Endothelial cell of umbilical vein (primary cell): Measurements from ENCODE around the gene AGRN. TPM values are rescaled to one million over a fixed set of nuclear protein-coding genes. Genes with fewer than 3 reads are reported as not detected.

Experiments used
- BruUV-seq: library from RNA; stranded (reverse); fragments of 400-500 nt; replicated peaks from 2 replicates; lab custom pipeline; 2021; lab: Mats Ljungman, UMichigan
- CTCF ChIA-PET: fragments of 300-600, 350-600 bp; sonication (Branson Sonifier 250); formaldehyde crosslinking; loops from one replicate; lab custom pipeline; 2021; ENCODE audit warnings: antibody characterized with exemption, inconsistent platforms; lab: Charles Lee
- POLR2A ChIA-PET: fragments of 300-600, 350-600 bp; sonication (Branson Sonifier 250); formaldehyde crosslinking; loops from one replicate; lab custom pipeline; 2021; ENCODE audit warnings: antibody characterized with exemption, inconsistent platforms; lab: Charles Lee
- DNase-seq: peaks from one replicate; pipeline ENCODE4 v3.0.0-alpha.2; 2011; ENCODE audit warnings: low read depth, low spot score
- FAIRE-seq: peaks from 2 replicates; lab custom pipeline; 2011; peaks lifted over from hg19 to GRCh38; lab: Jason Lieb, UNC
- H2AFZ ChIP-seq: 2 replicates; pipeline ENCODE4 v1.6.0; 2012; ENCODE audit warnings: low read depth, low read length, control low read depth, inconsistent platforms
- H3K27ac ChIP-seq: 2 replicates; pipeline ENCODE4 v1.5.1; 2011; ENCODE audit warnings: low read depth, mild to moderate bottlenecking, control low read depth, low read length, moderate library complexity; ENCODE audit not compliant: insufficient read depth
- H3K27me3 ChIP-seq, 2 experiments: 2 replicates each; pipeline versions ENCODE4 v1.6.0 to v1.6.1; 2011; ENCODE audit warnings: low read length in 2 of 2, mixed read lengths in 1 of 2; ENCODE audit not compliant: control insufficient read depth in 2 of 2, insufficient read depth in 2 of 2
- H3K36me3 ChIP-seq, 2 experiments: 2 replicates in 1 of 2; 3 replicates in 1 of 2; pipeline ENCODE4 v1.5.1; 2011; ENCODE audit warnings: low read length in 2 of 2, mild to moderate bottlenecking in 1 of 2, moderate library complexity in 1 of 2; ENCODE audit not compliant: control insufficient read depth in 2 of 2, insufficient read depth in 2 of 2; ENCODE audit errors: extremely low read depth in 1 of 2
- H3K4me1 ChIP-seq: 3 replicates; pipeline ENCODE4 v1.5.1; 2011; ENCODE audit warnings: mild to moderate bottlenecking, low read length; ENCODE audit not compliant: control insufficient read depth, insufficient read depth; ENCODE audit errors: extremely low read depth
- H3K4me2 ChIP-seq: 2 replicates; pipeline ENCODE4 v1.6.1; 2011; ENCODE audit warnings: low read length, control low read depth, mixed read lengths; ENCODE audit not compliant: insufficient read depth
- H3K4me3 ChIP-seq, 3 experiments: fragments of 200-600 bp in 1 of 3; sonication (generic), shearing (Covaris generic) in 1 of 3; replicated peaks in 1 of 3; 2 replicates each; pipeline ENCODE4 v1.5.1; 2011 to 2016; ENCODE audit warnings: control low read depth in 3 of 3, low read length in 3 of 3, mild to moderate bottlenecking in 2 of 3, inconsistent platforms in 1 of 3, low read depth in 1 of 3, moderate library complexity in 1 of 3; ENCODE audit not compliant: insufficient read depth in 1 of 3
- H3K79me2 ChIP-seq: 2 replicates; pipeline ENCODE4 v1.6.0; 2012; ENCODE audit warnings: low read length, inconsistent platforms; ENCODE audit not compliant: control insufficient read depth, insufficient read depth
- H3K9ac ChIP-seq: replicated peaks from 2 replicates; pipeline ENCODE3; 2011; ENCODE audit warnings: low read length, control low read depth; ENCODE audit not compliant: insufficient read depth; ENCODE audit errors: extremely low read depth
- H3K9me1 ChIP-seq: replicated peaks from 3 replicates; pipeline ENCODE4 v1.6.0; 2011; ENCODE audit warnings: mild to moderate bottlenecking, low read length; ENCODE audit not compliant: control insufficient read depth, insufficient read depth; ENCODE audit errors: extremely low read depth
- H3K9me3 ChIP-seq: replicated peaks from 2 replicates; pipeline ENCODE4 v1.5.1; 2012; ENCODE audit warnings: low read length, inconsistent platforms; ENCODE audit not compliant: control insufficient read depth, insufficient read depth
- H4K20me1 ChIP-seq: replicated peaks from 2 replicates; pipeline ENCODE3; 2011; ENCODE audit warnings: mild to moderate bottlenecking, low read length; ENCODE audit not compliant: control insufficient read depth, insufficient read depth; ENCODE audit errors: extremely low read depth
- EZH2 ChIP-seq: IDR thresholded peaks from 2 replicates; pipeline ENCODE4 v1.6.1; 2012; ENCODE audit warnings: borderline replicate concordance, low read depth, mild to moderate bottlenecking, moderate library complexity, low read length, inconsistent platforms; ENCODE audit not compliant: severe bottlenecking
- FOS ChIP-seq: IDR thresholded peaks from 2 replicates; pipeline ENCODE4 v1.6.1; 2011; ENCODE audit warnings: mild to moderate bottlenecking, low read length, moderate library complexity, borderline replicate concordance; ENCODE audit not compliant: insufficient read depth
- GATA2 ChIP-seq: IDR thresholded peaks from 2 replicates; pipeline ENCODE4 v1.7.0; 2011; ENCODE audit warnings: low read depth, mild to moderate bottlenecking, moderate library complexity, mixed read lengths, low read length; ENCODE audit not compliant: insufficient read length, insufficient read depth
- JUN ChIP-seq: IDR thresholded peaks from 2 replicates; pipeline ENCODE4 v1.6.1; 2011; ENCODE audit warnings: borderline replicate concordance, low read depth; ENCODE audit not compliant: insufficient read length, insufficient read depth
- MYC ChIP-seq: IDR thresholded peaks from one replicate; pipeline ENCODE4 v1.6.1; 2011; ENCODE audit warnings: mild to moderate bottlenecking, low read depth, low read length
- POLR2AphosphoS5 ChIP-seq: IDR thresholded peaks from 2 replicates; pipeline ENCODE4 v1.6.1; 2012; ENCODE audit warnings: low read depth, mild to moderate bottlenecking, control low read depth, low read length, moderate library complexity; ENCODE audit not compliant: insufficient read depth
- dilution Hi-C: fragments of 300-500 bp; cut with MboI; formaldehyde crosslinking; loops from one replicate; pipeline ENCODE4 v1.15.0; 2019; ENCODE audit warnings: low sequenced_read_pairs; ENCODE audit not compliant: extremely low pct_ligation_motif_present
- intact Hi-C: fragments of 100-400 bp; cut with micrococcal nuclease; formaldehyde crosslinking; loops from one replicate; pipeline ENCODE4 v1.10.0; 2022
- polyA plus RNA-seq, 4 experiments: library from polyadenylated mRNA; depleted of rRNA in 3 of 4; stranded (reverse) in 3 of 4; unstranded in 1 of 4; fragments of >200 nt; gene quantifications; 2 replicates each; pipeline versions ENCODE4 v1.2.1 to v1.2.3, GENCODE V29; 2011 to 2012; ENCODE audit warnings: missing spikeins in 1 of 4
- total RNA-seq: library from RNA; stranded (reverse); gene quantifications from 2 replicates; pipeline ENCODE4 v1.2.3, GENCODE V29; 2021
- TF ChIP-seq, protein P1 (sequence below): IDR thresholded peaks from 2 replicates; pipeline ENCODE4 v1.6.1; 2011; ENCODE audit not compliant: insufficient read depth, insufficient read length
- TF ChIP-seq, protein P2 (sequence below), 2 donors: IDR thresholded peaks; 1 replicate in 1 of 2; 2 replicates in 1 of 2; pipeline ENCODE4 v1.5.1; 2011; ENCODE audit warnings: low read length in 2 of 2, mild to moderate bottlenecking in 2 of 2, moderate library complexity in 2 of 2, control low read depth in 1 of 2, inconsistent platforms in 1 of 2, low read depth in 1 of 2; ENCODE audit not compliant: insufficient read depth in 1 of 2; ENCODE audit errors: extremely low read depth in 1 of 2

Gene AGRN
- total and polyA plus RNA-seq, 2 donors (not counting 3 experiments of a cell fraction or from before 2014, with no cell fraction given): 66.6 to 67.8 TPM

DNA sequence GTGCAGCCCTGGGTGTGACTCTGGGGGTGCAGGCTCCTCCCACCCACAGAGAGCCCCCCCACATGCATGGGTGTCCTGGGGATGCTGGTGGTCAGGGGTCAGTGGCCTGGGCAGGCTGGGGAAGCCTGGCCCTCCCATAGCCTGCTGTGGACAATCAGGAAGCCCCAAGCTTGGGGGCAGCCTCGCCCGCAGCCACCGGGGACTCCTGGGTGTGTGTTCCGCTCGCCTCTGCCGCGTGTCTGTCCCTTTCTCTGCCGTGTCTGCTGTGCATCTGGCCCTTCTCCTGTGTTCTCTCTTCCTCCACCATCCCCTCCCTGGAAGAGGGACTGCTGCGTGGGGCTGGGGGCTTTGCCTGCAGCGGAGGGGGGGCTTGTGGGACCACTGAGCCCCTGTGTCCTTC is 22.9 kb downstream of the AGRN start:
- H3K36me3 ChIP-seq: peaks cover 0 to 16% of the 10 kb centered on the region in 2 experiments
- H3K9me1 ChIP-seq: no peaks in the 10 kb centered on the region
- H4K20me1 ChIP-seq: no peaks in the 10 kb centered on the region
- H3K27me3 ChIP-seq: no peaks in the 10 kb centered on the region
- TF ChIP-seq GATA2: no peak
- TF ChIP-seq, protein P1, sequence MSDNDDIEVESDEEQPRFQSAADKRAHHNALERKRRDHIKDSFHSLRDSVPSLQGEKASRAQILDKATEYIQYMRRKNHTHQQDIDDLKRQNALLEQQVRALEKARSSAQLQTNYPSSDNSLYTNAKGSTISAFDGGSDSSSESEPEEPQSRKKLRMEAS: no peak
- TF ChIP-seq, protein P2, sequence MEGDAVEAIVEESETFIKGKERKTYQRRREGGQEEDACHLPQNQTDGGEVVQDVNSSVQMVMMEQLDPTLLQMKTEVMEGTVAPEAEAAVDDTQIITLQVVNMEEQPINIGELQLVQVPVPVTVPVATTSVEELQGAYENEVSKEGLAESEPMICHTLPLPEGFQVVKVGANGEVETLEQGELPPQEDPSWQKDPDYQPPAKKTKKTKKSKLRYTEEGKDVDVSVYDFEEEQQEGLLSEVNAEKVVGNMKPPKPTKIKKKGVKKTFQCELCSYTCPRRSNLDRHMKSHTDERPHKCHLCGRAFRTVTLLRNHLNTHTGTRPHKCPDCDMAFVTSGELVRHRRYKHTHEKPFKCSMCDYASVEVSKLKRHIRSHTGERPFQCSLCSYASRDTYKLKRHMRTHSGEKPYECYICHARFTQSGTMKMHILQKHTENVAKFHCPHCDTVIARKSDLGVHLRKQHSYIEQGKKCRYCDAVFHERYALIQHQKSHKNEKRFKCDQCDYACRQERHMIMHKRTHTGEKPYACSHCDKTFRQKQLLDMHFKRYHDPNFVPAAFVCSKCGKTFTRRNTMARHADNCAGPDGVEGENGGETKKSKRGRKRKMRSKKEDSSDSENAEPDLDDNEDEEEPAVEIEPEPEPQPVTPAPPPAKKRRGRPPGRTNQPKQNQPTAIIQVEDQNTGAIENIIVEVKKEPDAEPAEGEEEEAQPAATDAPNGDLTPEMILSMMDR (IDR thresholded peaks at IDR 0.05; ENCODE audit: extremely low read depth in 1 of 2, insufficient read depth in 1 of 2, low read depth in 1 of 2, low read length in 2 of 2): no peak
- no peak for TF ChIP-seq POLR2AphosphoS5
- TF ChIP-seq FOS: no peak
- DNase-seq (no peak), FAIRE-seq (no peak)
- no peak overlapping the region for H2AFZ ChIP-seq
- H3K9ac ChIP-seq: no peak overlapping the region
- no TSS peak for BruUV-seq
- H3K27ac ChIP-seq: no peak overlapping the region
- H3K79me2 ChIP-seq: no peaks in the 10 kb centered on the region
- no peak overlapping the region for H3K4me3 ChIP-seq
- intact Hi-C loops: no loop called here
- no peaks in the 10 kb centered on the region for H3K9me3 ChIP-seq
- no peak overlapping the region for H3K4me2 ChIP-seq
- peaks cover 7% of the 10 kb centered on the region for H3K4me1 ChIP-seq
- ChIA-PET CTCF (no interaction called here), POLR2A (no interaction called here)
- dilution Hi-C loops: no loop called here

DNA sequence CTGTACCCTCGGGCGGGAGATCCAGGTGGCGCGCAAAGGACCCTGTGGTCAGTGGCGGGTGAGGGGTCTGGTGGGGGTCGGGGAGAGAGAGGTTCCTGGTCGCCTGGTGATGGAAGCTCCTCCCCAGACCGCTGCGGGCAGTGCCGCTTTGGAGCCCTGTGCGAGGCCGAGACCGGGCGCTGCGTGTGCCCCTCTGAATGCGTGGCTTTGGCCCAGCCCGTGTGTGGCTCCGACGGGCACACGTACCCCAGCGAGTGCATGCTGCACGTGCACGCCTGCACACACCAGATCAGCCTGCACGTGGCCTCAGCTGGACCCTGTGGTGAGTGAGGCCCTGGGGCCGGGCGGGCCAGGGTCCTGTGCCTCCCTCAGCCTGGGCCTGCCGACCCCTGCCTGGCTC is 23.5 kb downstream of the AGRN start:
- Histone ChIP-seq H3K79me2 (no peaks in the 10 kb centered on the region), H3K27me3 (no peaks in the 10 kb centered on the region), H3K9ac (no peak overlapping the region), H3K36me3 (peaks cover 0 to 16% of the 10 kb centered on the region in 2 experiments), H3K27ac (no peak overlapping the region), H3K4me1 (peaks cover 7% of the 10 kb centered on the region), H3K4me3 (no peak overlapping the region), H3K9me1 (no peaks in the 10 kb centered on the region), H2AFZ (no peak overlapping the region), H4K20me1 (no peaks in the 10 kb centered on the region), H3K9me3 (no peaks in the 10 kb centered on the region), H3K4me2 (no peak overlapping the region)
- FAIRE-seq: no peak
- intact Hi-C loops (no loop called here), dilution Hi-C loops (no loop called here)
- TF ChIP-seq JUN (no peak), EZH2 (no peak), MYC (no peak)
- TF ChIP-seq, protein P2 (IDR thresholded peaks at IDR 0.05; ENCODE audit: extremely low read depth in 1 of 2, insufficient read depth in 1 of 2, low read depth in 1 of 2, low read length in 2 of 2): no peak
- ChIA-PET POLR2A (no interaction called here), CTCF (no interaction called here)
- no peak for DNase-seq
- BruUV-seq: no TSS peak
